Activated CD4-positive, alpha-beta T cell treated with anti-CD3 and anti-CD28 coated beads for 4 hours (primary cell): ENCODE measurements around the gene AFAP1L1.

Experiments used
- DNase-seq, 2 donors: peaks; one replicate each; pipeline ENCODE4 v3.0.0-alpha.2; 2020

Gene AFAP1L1

GRCh38 chr5:149355688-149356087 is 84.0 kb downstream of the AFAP1L1 start:
- no peak for DNase-seq

- no peak for DNase-seq
Observed at GRCh38 chr5:149356391-149356790, 84.7 kb downstream of the AFAP1L1 start.

- peak; percentile 87 to 98 for DNase-seq
Observed at GRCh38 chr5:149357370-149358293, 86.0 kb downstream of the AFAP1L1 start, which contains the start of gene PCYOX1L. PCYOX1L (plus strand) TSS chr5:149358046; CDS start chr5:149358069, 23 bp downstream.

GRCh38 chr5:149358294-149358651 is 86.6 kb downstream of the AFAP1L1 start:
- peak; percentile 23 to 25 for DNase-seq

- no peak for DNase-seq
Observed at GRCh38 chr5:149358868-149359495, 87.3 kb downstream of the AFAP1L1 start.

- DNase-seq, result no peak
Observed at GRCh38 chr5:149360272-149360671, 88.6 kb downstream of the AFAP1L1 start.

GRCh38 chr5:149362541-149362940 is 90.9 kb downstream of the AFAP1L1 start:
- no peak for DNase-seq

- DNase-seq, result no peak
Observed at GRCh38 chr5:149363358-149363757, 91.7 kb downstream of the AFAP1L1 start.

- no peak for DNase-seq
Observed at GRCh38 chr5:149363936-149364335, 92.3 kb downstream of the AFAP1L1 start.

- DNase-seq, result no peak
Observed at GRCh38 chr5:149364719-149365118, 93.1 kb downstream of the AFAP1L1 start.

GRCh38 chr5:149365418-149365817 is 93.8 kb downstream of the AFAP1L1 start:
- no peak for DNase-seq

GRCh38 chr5:149366169-149366729 is 94.6 kb downstream of the AFAP1L1 start:
- DNase-seq, result no peak

GRCh38 chr5:149367249-149367971 is 95.8 kb downstream of the AFAP1L1 start:
- peak; percentile 40 to 67 for DNase-seq

- DNase-seq, result no peak
Observed at GRCh38 chr5:149367972-149368645, 96.5 kb downstream of the AFAP1L1 start.

GRCh38 chr5:149370878-149371277 is 99.2 kb downstream of the AFAP1L1 start:
- no peak for DNase-seq

- DNase-seq, result peak; percentile 70 to 77
Observed at GRCh38 chr5:149371296-149371962, 99.8 kb downstream of the AFAP1L1 start.

GRCh38 chr5:149372076-149372795 is 100.6 kb downstream of the AFAP1L1 start:
- no peak for DNase-seq

GRCh38 chr5:149372932-149373331 is 101.3 kb downstream of the AFAP1L1 start:
- no peak for DNase-seq

GRCh38 chr5:149374303-149374702 is 102.6 kb downstream of the AFAP1L1 start:
- no peak for DNase-seq

GRCh38 chr5:149374801-149375200 is 103.1 kb downstream of the AFAP1L1 start:
- no peak for DNase-seq

GRCh38 chr5:149375434-149375833 is 103.8 kb downstream of the AFAP1L1 start:
- DNase-seq, result no peak
